ENCODE results near the gene DAPL1. TPM values are rescaled to one million over a fixed set of nuclear protein-coding genes. Genes with fewer than 3 reads are reported as not detected.
"Not testable (repeated sequence)": the region's sequence is repeated elsewhere in the genome, so short reads cannot be mapped to it uniquely, and the experiment has no call there.

DAPL1 gene
- total RNA-seq, 1 donor, result not detected

DNA sequence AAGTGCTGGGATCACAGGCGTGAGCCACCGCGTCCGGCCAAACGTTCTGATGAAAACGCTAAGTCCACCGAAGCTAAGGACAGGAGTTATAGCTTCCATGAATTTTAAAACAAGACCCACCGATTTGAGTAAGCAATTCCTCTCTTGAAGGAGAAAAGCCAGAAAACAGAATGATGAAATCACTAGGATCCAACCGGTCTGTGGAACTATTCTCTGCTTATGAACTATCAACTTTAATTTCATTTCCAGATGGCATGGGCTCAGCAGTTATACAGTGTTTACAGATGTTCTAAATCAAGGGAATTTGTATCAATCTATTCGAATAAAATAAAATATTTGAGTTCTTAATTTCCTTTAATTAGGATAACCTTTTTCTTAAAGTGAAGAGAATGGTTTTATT, 66.5 kb downstream of the DAPL1 start:
- H3K27ac ChIP-seq (ENCODE audit: low read depth, low read length); H3K4me3 ChIP-seq (ENCODE audit: insufficient read depth, low read length); H3K27me3 ChIP-seq (ENCODE audit: insufficient read depth, low read length); H2AFZ ChIP-seq (ENCODE audit: low read length); H3K79me2 ChIP-seq (ENCODE audit: insufficient read depth, low read length); H3K4me1 ChIP-seq (ENCODE audit: insufficient read depth, low read length); H4K20me1 ChIP-seq (ENCODE audit: insufficient read depth, low read length); H3K9me3 ChIP-seq (ENCODE audit: low read depth, low read length); H3K4me2 ChIP-seq (ENCODE audit: insufficient read depth, low read length); H3K36me3 ChIP-seq (ENCODE audit: insufficient read depth, low read length); DNase-seq (ENCODE audit: insufficient read length, low spot score, missing footprints): not testable (repeated sequence)

DNA sequence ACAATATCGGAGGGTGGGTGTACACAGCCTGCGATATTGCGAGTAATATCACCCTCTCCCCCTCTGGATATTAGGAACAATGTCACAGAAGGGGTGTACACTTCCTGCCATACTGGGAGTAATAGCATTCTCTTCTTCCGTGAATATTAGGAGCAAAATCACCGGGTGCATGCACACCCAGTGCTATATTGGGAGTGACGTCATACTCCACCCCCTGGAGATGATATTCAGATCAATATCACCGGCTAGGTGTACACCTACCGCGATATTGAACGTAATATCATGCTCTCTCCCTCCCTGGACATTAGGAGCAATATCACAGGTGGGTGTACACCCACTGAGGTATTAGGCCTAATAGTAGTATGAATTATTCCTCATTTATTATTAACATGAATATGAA, 70.4 kb downstream of the DAPL1 start:
- not testable (repeated sequence) for H3K4me2 ChIP-seq (ENCODE audit: insufficient read depth, low read length); H3K79me2 ChIP-seq (ENCODE audit: insufficient read depth, low read length); H3K9me3 ChIP-seq (ENCODE audit: low read depth, low read length); H4K20me1 ChIP-seq (ENCODE audit: insufficient read depth, low read length); H3K36me3 ChIP-seq (ENCODE audit: insufficient read depth, low read length); H3K27ac ChIP-seq (ENCODE audit: low read depth, low read length); H3K27me3 ChIP-seq (ENCODE audit: insufficient read depth, low read length); H3K4me1 ChIP-seq (ENCODE audit: insufficient read depth, low read length); H2AFZ ChIP-seq (ENCODE audit: low read length); DNase-seq (ENCODE audit: insufficient read length, low spot score, missing footprints); H3K4me3 ChIP-seq (ENCODE audit: insufficient read depth, low read length)

Other genes starting within 250 kb of the DAPL1 start
- gene TANC1, start 173.3 kb downstream of the DAPL1 start, total RNA-seq, result 33.9 and 34.7 TPM in 2 replicates